HG02852 (cell line): ENCODE measurements around the gene NEU1.
"Not testable (repeated sequence)": the region's sequence is repeated elsewhere in the genome, so short reads cannot be mapped to it uniquely, and the experiment has no call there.

ENCODE experiments used
- ATAC-seq: cut with Tn5 transposase; IDR thresholded peaks from one replicate; pipeline ENCODE4 v1.9.1; 2021; ENCODE audit warnings: mild to moderate bottlenecking, moderate library complexity; ENCODE audit not compliant: unreplicated experiment

Gene NEU1

DNA sequence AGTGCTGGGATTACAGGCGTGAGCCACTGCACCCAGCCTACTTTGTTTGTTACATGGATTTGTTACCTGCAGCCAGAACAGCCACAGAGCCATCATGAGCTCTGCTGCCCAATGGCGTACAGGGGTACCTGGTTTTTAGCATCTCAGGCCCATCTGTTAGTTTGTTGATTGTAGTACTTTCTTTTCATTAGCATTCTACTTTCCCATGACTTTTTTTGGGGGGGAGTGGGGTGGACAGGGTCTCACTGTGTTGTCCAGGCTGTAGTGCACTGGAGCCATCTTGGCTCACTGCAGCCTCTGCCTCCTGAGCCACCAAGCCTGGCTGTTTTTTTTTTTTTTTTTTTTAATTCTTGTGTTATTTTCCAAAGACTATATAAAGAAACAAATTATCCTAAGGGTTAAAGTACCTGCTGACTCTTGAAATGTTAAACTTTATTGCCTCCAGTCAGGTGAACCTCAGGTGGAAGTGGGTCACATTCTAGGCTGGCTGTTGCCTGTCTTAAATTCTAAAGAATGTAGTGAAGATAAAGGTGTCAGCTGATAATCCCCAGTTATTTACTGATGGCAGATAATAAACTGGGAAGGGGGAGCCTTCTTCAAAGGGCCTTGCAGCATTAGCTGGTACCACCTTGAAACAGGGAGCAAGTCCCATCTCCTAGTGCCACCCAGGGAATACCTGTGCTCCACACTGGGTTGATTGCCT is 15.2 kb downstream of the NEU1 start:
- ATAC-seq = no peak

DNA sequence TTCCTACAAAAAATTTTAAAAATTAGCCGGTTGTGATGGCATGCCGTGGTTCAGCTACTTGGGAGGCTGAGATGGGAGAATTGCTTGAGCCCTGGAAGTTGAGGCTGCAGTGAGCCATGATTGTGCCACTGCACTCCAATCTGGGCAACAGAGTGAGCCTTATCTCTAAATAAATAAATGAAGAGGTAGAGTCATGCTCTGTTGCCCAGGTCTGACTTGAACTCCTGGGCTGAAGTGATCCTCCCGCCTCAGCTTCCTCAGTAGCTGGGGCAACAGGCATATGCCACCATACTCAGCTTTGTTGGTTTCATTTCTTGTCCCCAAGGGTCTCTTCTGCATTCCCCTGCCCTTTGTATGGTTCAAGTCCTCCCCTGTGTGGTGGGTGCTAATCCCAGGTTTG is 18.1 kb downstream of the NEU1 start:
- ATAC-seq = no peak

DNA sequence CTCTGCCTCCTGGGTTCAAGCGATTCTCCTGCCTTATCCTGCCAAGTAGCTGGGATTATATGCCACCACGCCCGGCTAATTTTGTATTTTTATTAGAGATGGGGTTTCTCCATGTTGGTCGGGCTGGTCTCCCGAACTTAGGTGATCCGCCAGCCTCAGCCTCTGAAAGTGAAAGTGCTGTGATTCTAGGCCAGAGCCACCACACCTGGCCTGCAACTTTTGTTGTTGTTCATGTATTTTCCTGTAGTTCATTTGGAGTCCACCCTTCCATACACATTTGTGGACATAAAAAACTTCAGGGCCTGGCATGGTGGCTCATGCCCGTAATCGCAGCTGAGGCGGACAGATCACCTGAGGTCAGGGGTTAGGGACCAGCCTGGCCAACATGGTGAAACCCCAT is 20.6 kb downstream of the NEU1 start:
- ATAC-seq = no peak

DNA sequence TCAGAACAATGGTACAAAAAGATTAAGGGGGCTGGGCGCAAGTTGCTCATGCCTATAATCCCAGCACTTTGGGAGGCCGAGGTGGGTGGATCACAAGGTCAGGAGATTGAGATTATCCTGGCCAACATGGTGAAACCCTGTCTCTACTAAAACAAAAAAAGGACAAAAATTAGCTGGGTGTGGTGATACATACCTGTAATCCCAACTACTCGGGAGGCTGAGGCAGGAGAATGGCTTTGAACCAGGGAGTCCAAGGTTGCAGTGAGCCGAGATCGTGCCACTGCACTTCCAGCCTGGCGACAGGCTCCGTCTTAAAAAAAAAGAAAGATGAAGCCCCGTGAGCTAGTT is 22.9 kb downstream of the NEU1 start:
- not testable (repeated sequence) for ATAC-seq

DNA sequence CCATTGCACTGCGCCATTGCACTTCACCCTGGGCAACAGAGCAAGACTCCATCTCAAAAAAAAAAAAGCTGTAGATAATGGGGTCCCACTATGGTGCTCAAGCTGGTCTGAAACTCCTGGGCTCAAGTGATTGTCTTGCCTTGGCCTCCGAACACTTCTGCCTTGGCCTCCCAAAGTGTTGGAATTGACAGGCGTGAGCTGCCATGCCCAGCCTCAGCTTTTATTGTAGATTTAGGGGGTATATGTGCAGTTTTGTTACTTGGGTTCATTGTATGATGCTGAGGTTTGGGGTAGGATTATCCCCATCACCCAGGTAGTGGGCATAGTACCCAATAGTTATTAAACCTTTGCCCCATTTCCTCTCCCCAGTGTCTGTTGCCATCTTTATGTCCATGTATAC is 23.7 kb downstream of the NEU1 start:
- ATAC-seq = no peak

DNA sequence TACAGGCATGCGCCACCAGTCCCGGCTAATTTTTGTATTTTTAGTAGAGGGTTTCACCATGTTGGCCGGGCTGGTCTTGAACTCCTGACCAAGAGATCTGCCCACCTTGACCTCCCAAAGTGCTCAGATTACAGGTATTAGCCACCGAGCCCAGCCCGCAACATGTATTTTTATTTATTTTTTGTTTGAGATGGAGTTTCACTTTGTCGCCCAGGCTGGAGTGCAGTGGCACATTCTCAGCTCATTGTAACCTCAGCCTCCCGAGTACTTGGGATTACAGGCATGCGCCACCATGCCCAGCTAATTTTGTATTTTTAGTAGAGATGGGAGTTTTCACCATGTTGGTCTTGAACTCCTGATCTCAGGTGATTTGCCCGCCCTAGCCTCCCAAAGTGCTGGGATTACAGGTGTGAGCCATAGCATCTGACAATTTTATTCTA is 24.5 kb downstream of the NEU1 start:
- not testable (repeated sequence) for ATAC-seq

DNA sequence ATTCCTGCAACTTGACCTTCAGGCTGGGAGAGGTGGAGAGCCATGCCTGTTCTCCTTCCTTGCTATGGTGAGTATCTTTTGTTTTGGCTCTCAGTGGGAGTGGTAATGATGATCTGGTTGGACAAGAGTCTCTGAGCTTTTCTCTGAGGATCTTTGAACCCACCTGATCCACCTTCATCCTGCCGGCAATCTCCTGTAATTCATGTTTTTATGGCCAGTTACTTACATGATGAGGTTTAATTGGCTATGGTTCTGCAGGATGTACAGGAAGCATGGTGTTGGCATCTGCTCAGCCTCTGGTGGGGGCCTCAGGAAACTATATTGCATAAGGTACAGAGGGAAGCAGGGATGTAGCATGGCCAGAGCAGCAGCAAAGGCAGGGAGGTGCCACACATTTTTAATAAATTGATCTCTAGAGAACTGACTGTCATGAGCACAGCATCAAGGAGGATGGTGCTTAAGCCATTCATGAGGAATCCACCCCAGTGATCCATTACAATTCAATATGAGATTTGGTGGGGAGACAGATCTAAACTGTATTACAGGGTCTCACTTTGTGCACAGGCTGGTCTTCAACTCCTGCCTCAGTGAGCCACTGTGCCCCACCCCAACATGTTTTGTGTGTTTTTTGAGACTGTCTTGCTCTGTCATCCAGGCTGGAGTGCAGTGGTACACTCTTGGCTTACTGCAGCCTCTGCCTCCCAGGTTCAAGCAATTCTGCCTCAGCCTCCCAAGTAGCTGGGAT is 25.1 kb downstream of the NEU1 start:
- ATAC-seq = no peak

DNA sequence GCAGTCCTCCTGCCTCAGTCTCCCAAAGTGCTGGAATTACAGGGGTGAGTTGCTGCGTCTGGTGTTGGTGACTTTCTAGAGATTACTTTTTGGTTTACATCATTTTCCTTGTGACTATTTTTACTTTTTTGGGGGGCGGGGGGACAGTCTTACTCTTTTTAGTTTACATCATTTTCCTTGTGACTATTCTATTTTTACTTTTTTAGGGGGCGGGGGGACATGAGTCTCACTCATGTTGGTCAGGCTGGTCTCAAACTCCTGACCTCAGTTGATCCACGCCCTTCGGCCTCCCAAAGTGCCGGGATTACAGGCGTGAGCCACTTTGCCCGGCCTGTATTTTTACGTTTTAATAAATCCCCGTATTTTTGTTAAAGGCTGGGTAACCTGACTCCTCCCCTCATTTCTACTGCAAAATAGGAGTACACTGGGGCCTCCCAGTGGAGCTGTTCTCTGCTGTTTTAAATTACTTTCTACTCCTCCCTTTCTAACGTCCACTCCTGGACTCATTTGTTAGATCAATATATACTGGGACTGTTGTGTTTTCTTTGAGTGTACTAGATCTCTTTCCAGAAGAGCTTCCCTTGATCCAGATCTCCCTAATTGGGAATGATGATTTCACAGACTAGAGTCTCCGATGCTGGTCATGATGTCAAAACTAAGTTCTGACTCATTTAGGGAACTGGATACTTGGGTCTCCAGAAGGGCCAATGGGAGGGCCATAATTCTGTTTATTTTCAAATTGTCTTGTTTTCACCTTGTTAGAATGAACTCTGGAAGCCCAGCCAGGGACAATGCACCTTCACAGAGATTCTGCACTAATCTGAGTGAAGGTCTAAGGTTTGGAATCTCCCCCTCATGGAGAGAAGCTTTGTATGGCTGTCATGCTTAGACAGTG is 25.9 kb downstream of the NEU1 start:
- no peak for ATAC-seq

DNA sequence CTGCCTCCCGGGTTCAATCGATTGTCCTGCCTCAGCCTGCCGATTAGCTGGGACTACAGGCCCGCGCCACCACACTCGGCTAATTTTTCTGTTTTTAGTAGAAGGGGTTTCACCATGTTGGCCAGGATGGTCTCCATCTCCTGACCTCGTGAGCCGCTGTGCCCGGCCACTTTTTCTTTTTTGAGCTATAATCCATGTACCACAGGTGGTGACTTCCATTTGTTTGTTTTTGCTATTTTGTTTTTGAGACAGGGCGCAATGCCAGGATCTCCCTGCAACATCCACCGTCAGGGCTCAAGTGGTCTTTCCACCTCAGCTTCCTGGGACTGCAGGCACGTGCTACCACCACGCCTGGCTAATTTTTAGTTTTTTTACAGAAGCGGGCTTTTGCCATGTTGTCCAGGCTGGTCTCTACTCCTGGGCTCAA is 26.6 kb downstream of the NEU1 start:
- no peak for ATAC-seq

DNA sequence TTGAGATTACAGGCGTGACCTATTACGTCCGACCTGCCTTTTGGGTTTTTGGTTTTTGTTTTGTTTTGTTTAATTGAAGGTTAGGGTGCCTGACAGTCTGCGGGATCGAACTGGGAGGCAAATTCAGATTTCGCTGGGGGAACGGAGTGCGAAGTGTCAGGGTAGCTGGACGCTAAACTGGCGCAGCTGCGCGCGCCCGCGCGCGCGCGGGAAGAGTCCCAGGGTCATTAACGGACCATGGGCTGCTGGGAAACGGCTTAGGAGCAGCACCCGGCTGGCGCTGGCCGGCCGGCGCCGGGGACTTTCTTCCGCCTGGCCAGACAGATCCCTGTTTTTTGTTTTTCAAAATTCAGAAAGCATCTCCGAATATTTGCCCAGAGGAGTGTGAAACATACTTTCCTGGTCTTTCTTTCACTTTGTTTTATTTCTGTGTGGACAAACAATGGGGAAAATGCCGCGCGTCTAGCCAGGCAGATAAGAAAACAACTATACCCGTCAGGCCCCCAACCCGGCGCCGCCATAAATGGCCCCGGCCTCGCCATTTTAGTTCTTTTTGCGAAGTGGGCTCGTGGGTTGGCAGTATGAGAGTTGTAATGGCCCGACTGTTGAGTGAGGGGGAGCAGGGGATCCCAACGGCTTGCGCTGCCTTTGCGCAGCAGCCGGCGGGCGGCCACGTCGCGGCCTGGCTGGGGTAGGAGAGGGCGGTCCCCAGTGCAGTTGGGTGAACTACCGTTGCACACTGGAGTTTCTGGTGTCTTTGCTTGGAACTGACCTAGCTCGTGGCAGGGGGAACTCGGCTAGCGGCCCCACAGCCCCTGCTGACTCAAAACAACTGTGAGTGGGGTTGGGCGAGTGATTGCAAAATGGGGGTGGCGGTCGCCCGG is 28.0 kb downstream of the NEU1 start:
- ATAC-seq = no peak

DNA sequence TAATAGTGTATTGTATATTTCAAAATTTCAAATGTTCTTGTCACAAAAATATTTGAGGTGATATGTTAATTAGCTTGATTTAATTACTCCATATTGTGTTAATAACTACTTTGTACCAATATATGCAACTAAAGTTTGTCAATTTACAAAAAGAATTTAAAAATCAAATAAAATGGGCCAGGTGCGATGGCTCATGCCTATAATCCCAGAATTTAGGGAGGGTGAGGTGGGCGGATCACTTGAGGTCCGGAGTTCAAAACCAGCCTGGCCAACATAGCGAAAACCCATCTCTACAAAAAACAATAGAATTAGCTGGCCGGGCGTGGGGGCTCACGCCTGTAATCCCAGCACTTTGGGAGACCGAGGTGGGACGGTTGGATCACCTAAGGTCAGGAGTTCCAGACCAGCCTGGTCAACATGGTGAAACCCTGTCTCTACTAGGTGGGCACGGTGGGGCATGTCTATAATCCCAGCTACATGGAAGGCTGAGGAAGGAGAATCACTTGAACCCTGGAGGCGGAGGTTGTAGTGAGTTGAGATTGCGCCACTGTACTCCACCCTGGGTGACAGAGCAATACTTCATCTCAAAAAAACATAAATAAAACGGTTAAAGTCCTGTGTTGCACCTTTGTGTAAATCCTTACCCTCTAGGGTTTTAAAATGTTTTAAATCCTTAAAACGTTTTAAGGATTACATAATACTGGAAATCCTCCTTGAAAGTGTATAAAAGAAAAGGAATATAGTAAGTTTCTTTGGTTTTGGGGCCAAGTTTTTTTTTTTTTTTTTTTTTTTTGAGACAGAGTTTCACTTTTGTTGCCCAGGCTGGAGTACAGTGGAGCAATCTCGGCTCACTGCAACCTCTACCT is 31.0 kb downstream of the NEU1 start:
- ATAC-seq = no peak

DNA sequence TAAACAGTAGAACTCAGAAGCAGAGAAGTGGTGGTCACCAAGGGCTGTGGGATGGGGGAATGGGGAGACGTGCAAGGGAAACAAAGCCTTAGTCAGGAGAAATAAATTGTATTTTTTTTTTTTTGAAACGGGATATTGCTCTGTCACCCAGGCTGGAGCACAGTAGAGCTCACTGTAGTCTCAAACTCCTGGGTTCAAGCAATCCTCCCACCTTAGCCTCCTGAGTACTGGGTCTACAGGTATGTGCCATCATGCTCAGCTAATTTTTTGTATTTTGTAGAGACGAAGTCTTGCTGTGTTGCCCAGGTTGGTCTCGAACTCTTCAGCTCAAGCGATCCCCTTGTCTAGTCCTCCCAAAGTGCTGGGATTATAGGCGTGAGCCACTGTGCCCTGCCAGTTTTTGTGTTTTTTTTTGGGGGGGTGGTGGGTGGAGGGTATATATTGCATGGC is 31.7 kb downstream of the NEU1 start:
- no peak for ATAC-seq

DNA sequence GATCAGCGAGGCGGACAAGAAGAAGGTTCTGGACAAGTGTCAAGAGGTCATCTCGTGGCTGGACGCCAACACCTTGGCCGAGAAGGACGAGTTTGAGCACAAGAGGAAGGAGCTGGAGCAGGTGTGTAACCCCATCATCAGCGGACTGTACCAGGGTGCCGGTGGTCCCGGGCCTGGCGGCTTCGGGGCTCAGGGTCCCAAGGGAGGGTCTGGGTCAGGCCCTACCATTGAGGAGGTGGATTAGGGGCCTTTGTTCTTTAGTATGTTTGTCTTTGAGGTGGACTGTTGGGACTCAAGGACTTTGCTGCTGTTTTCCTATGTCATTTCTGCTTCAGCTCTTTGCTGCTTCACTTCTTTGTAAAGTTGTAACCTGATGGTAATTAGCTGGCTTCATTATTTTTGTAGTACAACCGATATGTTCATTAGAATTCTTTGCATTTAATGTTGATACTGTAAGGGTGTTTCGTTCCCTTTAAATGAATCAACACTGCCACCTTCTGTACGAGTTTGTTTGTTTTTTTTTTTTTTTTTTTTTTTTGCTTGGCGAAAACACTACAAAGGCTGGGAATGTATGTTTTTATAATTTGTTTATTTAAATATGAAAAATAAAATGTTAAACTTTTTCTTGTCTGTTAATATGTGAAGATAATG is 32.9 kb downstream of the NEU1 start:
- ATAC-seq = no peak

DNA sequence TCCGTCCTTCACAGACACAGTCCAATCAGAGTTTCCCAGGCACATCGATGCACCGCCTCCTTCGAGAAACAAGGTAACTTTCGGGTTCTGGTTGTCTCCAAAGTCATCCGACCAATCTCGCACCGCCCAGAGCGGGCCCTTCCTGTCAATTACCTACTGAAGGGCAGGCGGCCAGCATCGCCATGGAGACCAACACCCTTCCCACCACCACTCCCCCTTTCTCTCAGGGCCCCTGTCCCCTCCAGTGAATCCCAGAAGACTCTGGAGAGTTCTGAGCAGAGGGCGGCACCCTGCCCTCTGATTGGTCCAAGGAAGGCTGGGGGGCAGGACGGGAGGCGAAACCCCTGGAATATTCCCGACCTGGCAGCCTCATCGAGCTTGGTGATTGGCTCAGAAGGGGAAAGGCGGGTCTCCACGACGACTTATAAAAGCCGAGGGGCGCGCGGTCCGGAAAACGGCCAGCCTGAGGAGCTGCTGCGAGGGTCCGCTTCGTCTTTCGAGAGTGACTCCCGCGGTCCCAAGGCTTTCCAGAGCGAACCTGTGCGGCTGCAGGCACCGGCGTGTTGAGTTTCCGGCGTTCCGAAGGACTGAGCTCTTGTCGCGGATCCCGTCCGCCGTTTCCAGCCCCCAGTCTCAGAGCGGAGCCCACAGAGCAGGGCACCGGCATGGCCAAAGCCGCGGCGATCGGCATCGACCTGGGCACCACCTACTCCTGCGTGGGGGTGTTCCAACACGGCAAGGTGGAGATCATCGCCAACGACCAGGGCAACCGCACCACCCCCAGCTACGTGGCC is 35.1 kb downstream of the NEU1 start, which contains the start of gene HSPA1B:
HSPA1B (plus strand) TSS at position 453 of the 794 bp plus-strand sequence; CDS start at position 666, 213 bp downstream.
- peak; percentile 70 for ATAC-seq

DNA sequence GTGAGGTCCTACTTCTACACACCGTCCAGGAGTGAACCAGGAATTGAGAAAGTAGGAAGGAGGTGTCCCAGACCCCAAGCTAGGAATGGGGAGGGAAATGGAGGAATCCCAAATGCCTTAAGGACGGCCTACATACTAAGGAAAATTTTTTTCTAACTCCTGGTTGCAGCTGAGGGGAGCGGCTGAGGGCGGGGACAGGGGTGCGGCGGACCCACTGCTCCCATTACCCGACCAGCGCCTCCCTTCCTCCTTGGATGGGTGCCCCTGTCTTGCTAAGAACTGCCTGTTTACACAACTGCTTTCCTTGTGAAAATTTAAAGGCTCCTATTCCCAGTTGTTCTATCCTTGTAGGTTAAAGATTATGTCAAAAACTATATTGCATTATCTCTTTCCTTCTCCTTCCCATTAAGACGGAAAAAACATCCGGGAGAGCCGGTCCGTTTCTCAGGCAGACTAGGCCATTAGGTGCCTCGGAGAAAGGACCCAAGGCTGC is 35.8 kb downstream of the NEU1 start:
- no peak for ATAC-seq

DNA sequence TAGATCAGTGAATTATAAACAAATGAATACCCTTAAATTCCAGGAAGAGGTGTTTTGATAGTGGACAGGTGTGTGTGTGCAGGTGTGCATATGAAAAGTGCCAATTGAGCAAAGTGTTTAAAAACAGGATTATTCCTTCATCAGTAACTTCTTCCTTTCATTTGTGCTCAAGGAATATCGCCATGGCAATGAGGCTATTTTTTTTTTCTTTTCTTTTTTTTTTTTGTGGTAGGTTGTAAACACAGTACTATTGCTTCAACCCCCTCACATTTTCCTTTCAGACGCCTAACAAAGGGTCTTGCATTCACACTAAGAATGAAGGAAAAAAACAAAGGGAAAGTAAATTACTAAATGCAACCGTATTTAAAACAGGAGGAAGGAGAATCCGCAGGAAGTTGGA is 37.1 kb downstream of the NEU1 start:
- no peak for ATAC-seq

DNA sequence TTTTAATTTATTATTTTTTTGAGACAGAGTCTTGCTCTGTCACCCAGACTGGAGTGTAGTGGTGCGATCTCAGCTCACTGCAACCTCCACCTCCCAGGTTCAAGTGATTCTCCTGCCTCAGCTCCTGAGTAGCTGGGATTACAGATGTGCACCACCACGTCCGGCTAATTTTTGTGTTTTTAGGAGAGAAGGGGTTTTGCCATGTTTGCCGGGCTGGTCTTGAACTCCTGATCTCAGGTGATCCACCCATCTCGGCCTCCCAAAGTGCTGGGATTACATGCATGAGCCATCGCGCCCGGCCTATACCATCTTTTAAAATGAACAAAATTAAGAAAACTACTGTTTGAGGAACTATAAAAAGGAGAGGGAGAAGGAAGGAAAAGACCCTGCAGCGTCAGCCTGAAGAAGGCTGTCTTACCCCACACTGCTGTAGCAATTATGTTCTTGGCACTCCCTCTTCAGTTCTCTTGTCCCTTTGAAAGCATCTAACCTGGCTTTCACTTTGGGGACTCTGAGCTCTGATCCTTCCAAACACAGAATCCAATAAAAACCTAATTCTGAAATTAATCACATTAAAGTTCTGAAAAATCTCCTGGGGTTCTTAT is 38.9 kb downstream of the NEU1 start:
- ATAC-seq = not testable (repeated sequence)
